Spleen (tissue), 7 donors: ENCODE results near the gene COL9A2.
A peak's percentile ranks its signal among the peaks of the same experiment; 100 is the strongest.

Source experiments
- CTCF ChIP-seq, 11 experiments: fragments of 200-600 bp in 7 of 11; fragments of 450-650 bp in 4 of 11; sonication (generic) in 4 of 11; IDR thresholded peaks in 8 of 11; conservative IDR thresholded peaks in 3 of 11; 1 replicate in 7 of 11; 2 replicates in 4 of 11; pipeline versions ENCODE4 v1.4.0 to v1.8.0; 2016 to 2021; ENCODE audit warnings: antibody characterized with exemption in 11 of 11, inconsistent platforms in 4 of 11, mild to moderate bottlenecking in 1 of 11
- POLR2AphosphoS5 ChIP-seq, 3 donors: sonication (generic); formaldehyde crosslinking; IDR thresholded peaks; one replicate each; pipeline ENCODE4 v1.5.1; 2017; ENCODE audit warnings: antibody characterized with exemption in 3 of 3
- donor health status: DM: no; HTN: no; CAD: no; lungs with moderate emphysema.
- donor health status: DM: no; HTN: no; CAD: no.
- donor health status: DM: no; HTN: no; CAD: no.

- peak in 1 of 3 donors; percentile 40 for TF ChIP-seq POLR2AphosphoS5 (IDR thresholded peaks at IDR 0.05)
- TF ChIP-seq CTCF (IDR thresholded peaks at IDR 0.05 in 8 of 11, conservative IDR thresholded peaks at IDR 0.05 in 3 of 11): no peak
These were observed 22.6 kb upstream of the COL9A2 start for GRCh38 chr1:40339420-40340323.
